Activated CD4-positive, alpha-beta memory T cell treated with anti-CD3 and anti-CD28 coated beads, Interleukin-2, amount 10 ng/mL, durations not matched to agents 7 days and 5 days (primary cell): ENCODE data around the gene NAV2. TPM values are rescaled to one million over a fixed set of nuclear protein-coding genes. Genes with fewer than 3 reads are reported as not detected.

Experiments
- CTCF ChIA-PET: fragments of 350-600 bp; sonication (Branson Sonifier 250); formaldehyde crosslinking; loops from one replicate; lab custom pipeline; 2021; ENCODE audit warnings: antibody characterized with exemption, inconsistent platforms; lab: Charles Lee
- POLR2A ChIA-PET: fragments of 350-600 bp; sonication (Branson Sonifier 250); formaldehyde crosslinking; loops from one replicate; lab custom pipeline; 2021; ENCODE audit warnings: antibody characterized with exemption; lab: Charles Lee
- DNase-seq: peaks from one replicate; pipeline ENCODE4 v3.0.0-alpha.2; 2020
- H3K27ac Mint-ChIP-seq: one replicate; pipeline ENCODE4 v1.8.0; 2021; ENCODE audit warnings: mild to moderate bottlenecking, mixed read lengths
- H3K27me3 Mint-ChIP-seq: one replicate; pipeline ENCODE4 v1.8.0; 2021; ENCODE audit warnings: mixed read lengths
- H3K36me3 Mint-ChIP-seq: one replicate; pipeline ENCODE4 v1.8.0; 2021; ENCODE audit warnings: low read depth, mixed read lengths
- H3K4me1 Mint-ChIP-seq: one replicate; pipeline ENCODE4 v1.8.0; 2021; ENCODE audit warnings: mixed read lengths
- H3K4me3 Mint-ChIP-seq: one replicate; pipeline ENCODE4 v1.8.0; 2021; ENCODE audit warnings: mild to moderate bottlenecking, mixed read lengths
- H3K9me3 Mint-ChIP-seq: one replicate; pipeline ENCODE4 v1.8.0; 2021; ENCODE audit warnings: mixed read lengths
- total RNA-seq, 2 experiments: library from RNA; stranded (reverse); gene quantifications; one replicate each; pipeline ENCODE4 v1.2.3, GENCODE V29; 2021

The NAV2 gene
- total RNA-seq, 2 experiments from 2014 or later: 0.53 to 0.70 TPM

- H3K36me3 Mint-ChIP-seq: no peaks in the 10 kb centered on the region
- ChIA-PET POLR2A (no interaction called here), CTCF (no interaction called here)
- no peak overlapping the region for H3K27ac Mint-ChIP-seq
- H3K4me1 Mint-ChIP-seq: no peaks in the 10 kb centered on the region
- DNase-seq: no peak
- no peak overlapping the region for H3K4me3 Mint-ChIP-seq
- H3K27me3 Mint-ChIP-seq: no peaks in the 10 kb centered on the region
- H3K9me3 Mint-ChIP-seq: no peaks in the 10 kb centered on the region
Measured at GRCh38 chr11:19929655-19930054, 217.0 kb downstream of the NAV2 start.

- Mint-ChIP-seq H3K4me3 (no peak overlapping the region), H3K36me3 (no peaks in the 10 kb centered on the region), H3K9me3 (no peaks in the 10 kb centered on the region), H3K4me1 (no peaks in the 10 kb centered on the region), H3K27ac (no peak overlapping the region), H3K27me3 (no peaks in the 10 kb centered on the region)
- POLR2A ChIA-PET: no interaction called here
- DNase-seq: no peak
- CTCF ChIA-PET: no interaction called here
Measured at GRCh38 chr11:19931141-19931770, 218.6 kb downstream of the NAV2 start.

- Mint-ChIP-seq H3K4me1 (no peaks in the 10 kb centered on the region), H3K4me3 (no peak overlapping the region), H3K27ac (no peak overlapping the region), H3K9me3 (no peaks in the 10 kb centered on the region), H3K36me3 (no peaks in the 10 kb centered on the region), H3K27me3 (no peaks in the 10 kb centered on the region)
- ChIA-PET CTCF (no interaction called here), POLR2A (no interaction called here)
- DNase-seq: no peak
Measured at GRCh38 chr11:19931771-19932369, 219.2 kb downstream of the NAV2 start.

GRCh38 chr11:19933132-19933735 is 220.6 kb downstream of the NAV2 start:
- Mint-ChIP-seq H3K27ac (no peak overlapping the region), H3K36me3 (no peaks in the 10 kb centered on the region), H3K27me3 (peaks cover 3% of the 10 kb centered on the region), H3K4me3 (no peak overlapping the region), H3K9me3 (no peaks in the 10 kb centered on the region), H3K4me1 (no peaks in the 10 kb centered on the region)
- CTCF ChIA-PET: interaction anchor here (2.1 kb wide), 1 partner anchor 19 kb away, joined by 6 read pairs; no protein-coding TSS in a partner anchor
- no peak for DNase-seq
- POLR2A ChIA-PET: no interaction called here

- Mint-ChIP-seq H3K4me3 (no peak overlapping the region), H3K27me3 (peaks cover 3% of the 10 kb centered on the region), H3K4me1 (no peaks in the 10 kb centered on the region), H3K9me3 (no peaks in the 10 kb centered on the region), H3K27ac (no peak overlapping the region), H3K36me3 (no peaks in the 10 kb centered on the region)
- CTCF ChIA-PET: interaction anchor here (2.1 kb wide), 1 partner anchor 18 kb away, joined by 6 read pairs; no protein-coding TSS in a partner anchor
- POLR2A ChIA-PET: no interaction called here
- DNase-seq: no peak
Measured at GRCh38 chr11:19933801-19934488, 221.3 kb downstream of the NAV2 start.

- Mint-ChIP-seq H3K27ac (no peak overlapping the region), H3K27me3 (peaks cover 3% of the 10 kb centered on the region), H3K4me1 (no peaks in the 10 kb centered on the region), H3K36me3 (no peaks in the 10 kb centered on the region), H3K4me3 (no peak overlapping the region), H3K9me3 (no peaks in the 10 kb centered on the region)
- CTCF ChIA-PET: interaction anchor here (1.2 to 2.2 kb wide), 3 partner anchors 15 to 198 kb away, joined by 5 to 6 read pairs (median 6); no protein-coding TSS in a partner anchor
- POLR2A ChIA-PET: no interaction called here
- DNase-seq: no peak
Measured at GRCh38 chr11:19934828-19935259, 222.2 kb downstream of the NAV2 start.

GRCh38 chr11:19935507-19935906 is 222.9 kb downstream of the NAV2 start:
- H3K4me1 Mint-ChIP-seq: no peaks in the 10 kb centered on the region
- CTCF ChIA-PET: interaction anchor here (0.7 to 2.2 kb wide), 3 partner anchors 10 to 197 kb away, joined by 4 to 6 read pairs (median 5); no protein-coding TSS in a partner anchor
- no peak overlapping the region for H3K27ac Mint-ChIP-seq
- POLR2A ChIA-PET: no interaction called here
- DNase-seq: no peak
- no peaks in the 10 kb centered on the region for H3K9me3 Mint-ChIP-seq
- H3K4me3 Mint-ChIP-seq: no peak overlapping the region
- H3K36me3 Mint-ChIP-seq: no peaks in the 10 kb centered on the region
- H3K27me3 Mint-ChIP-seq: peaks cover 3% of the 10 kb centered on the region

GRCh38 chr11:19936461-19936860 is 223.8 kb downstream of the NAV2 start:
- Mint-ChIP-seq H3K9me3 (no peaks in the 10 kb centered on the region), H3K27ac (no peak overlapping the region), H3K4me3 (no peak overlapping the region), H3K36me3 (no peaks in the 10 kb centered on the region), H3K27me3 (peaks cover 4% of the 10 kb centered on the region), H3K4me1 (no peaks in the 10 kb centered on the region)
- ChIA-PET CTCF (interaction anchor here (1.2 to 2.2 kb wide), 3 partner anchors 132 to 196 kb away, joined by 3 to 6 read pairs (median 5); no protein-coding TSS in a partner anchor), POLR2A (interaction anchor here (1.2 kb wide), 1 partner anchor 36 kb away, joined by 3 read pairs; no protein-coding TSS in a partner anchor)
- no peak for DNase-seq

GRCh38 chr11:19938169-19938856 is 225.7 kb downstream of the NAV2 start:
- no peaks in the 10 kb centered on the region for H3K9me3 Mint-ChIP-seq
- POLR2A ChIA-PET: no interaction called here
- no peak overlapping the region for H3K27ac Mint-ChIP-seq
- CTCF ChIA-PET: interaction anchor here (1.0 to 2.0 kb wide), 6 partner anchors 10 to 194 kb away, joined by 3 to 8 read pairs (median 5); no protein-coding TSS in a partner anchor
- no peak overlapping the region for H3K4me3 Mint-ChIP-seq
- H3K27me3 Mint-ChIP-seq: peaks cover 5% of the 10 kb centered on the region
- DNase-seq: peak; percentile 44
- H3K4me1 Mint-ChIP-seq: no peaks in the 10 kb centered on the region
- H3K36me3 Mint-ChIP-seq: no peaks in the 10 kb centered on the region

- POLR2A ChIA-PET: no interaction called here
- CTCF ChIA-PET: interaction anchor here (0.7 to 1.9 kb wide), 7 partner anchors 10 to 193 kb away, joined by 3 to 8 read pairs (median 4); no protein-coding TSS in a partner anchor
- Mint-ChIP-seq H3K36me3 (no peaks in the 10 kb centered on the region), H3K9me3 (no peaks in the 10 kb centered on the region), H3K27ac (no peak overlapping the region), H3K4me3 (no peak overlapping the region), H3K4me1 (no peaks in the 10 kb centered on the region), H3K27me3 (peaks cover 5% of the 10 kb centered on the region)
- DNase-seq: no peak
Measured at GRCh38 chr11:19938866-19939265, 226.2 kb downstream of the NAV2 start.

- Mint-ChIP-seq H3K4me3 (no peak overlapping the region), H3K9me3 (no peaks in the 10 kb centered on the region), H3K4me1 (no peaks in the 10 kb centered on the region), H3K27ac (no peak overlapping the region), H3K36me3 (no peaks in the 10 kb centered on the region), H3K27me3 (peaks cover 5% of the 10 kb centered on the region)
- ChIA-PET POLR2A (no interaction called here), CTCF (interaction anchor here (0.7 to 1.9 kb wide), 7 partner anchors 11 to 193 kb away, joined by 3 to 8 read pairs (median 4); no protein-coding TSS in a partner anchor)
- no peak for DNase-seq
Measured at GRCh38 chr11:19939415-19939929, 226.8 kb downstream of the NAV2 start.

GRCh38 chr11:19940831-19941230 is 228.2 kb downstream of the NAV2 start:
- POLR2A ChIA-PET: no interaction called here
- peaks cover 12% of the 10 kb centered on the region for H3K27me3 Mint-ChIP-seq
- no peak overlapping the region for H3K4me3 Mint-ChIP-seq
- no peak for DNase-seq
- no peaks in the 10 kb centered on the region for H3K4me1 Mint-ChIP-seq
- no peaks in the 10 kb centered on the region for H3K9me3 Mint-ChIP-seq
- H3K27ac Mint-ChIP-seq: no peak overlapping the region
- no peaks in the 10 kb centered on the region for H3K36me3 Mint-ChIP-seq
- CTCF ChIA-PET: no interaction called here
